Left lung (tissue), 10 donors: Measurements from ENCODE around the gene KIRREL3. TPM values are rescaled to one million over a fixed set of nuclear protein-coding genes. Genes with fewer than 3 reads are reported as not detected.
A peak's percentile ranks its signal among the peaks of the same experiment; 100 is the strongest.

Experiments used
- ATAC-seq: fragments of 200-7000 bp; cut with Tn5 transposase; one replicate; pipeline ENCODE4 v1.9.1; 2020; ENCODE audit warnings: moderate library complexity
- DNase-seq, 4 donors: peaks; one replicate each; pipeline ENCODE4 v3.0.0-alpha.2; 2013 to 2020
- H3K27ac ChIP-seq, 2 donors: fragments of 200-600 bp; sonication (generic) in 1 of 2; one replicate each; pipeline versions ENCODE4 v1.5.0 to v1.8.0; 2020 to 2021
- H3K27me3 ChIP-seq, 2 donors: fragments of 200-600 bp; sonication (generic) in 1 of 2; one replicate each; pipeline versions ENCODE4 v1.5.0 to v1.8.0; 2020 to 2021
- H3K36me3 ChIP-seq, 2 donors: fragments of 200-600 bp; sonication (generic) in 1 of 2; one replicate each; pipeline versions ENCODE4 v1.5.0 to v1.8.0; 2020 to 2021
- H3K4me1 ChIP-seq, 2 donors: fragments of 200-600 bp; one replicate each; pipeline ENCODE4 v1.8.0; 2021
- H3K4me3 ChIP-seq, 2 donors: fragments of 200-600 bp; sonication (generic) in 1 of 2; one replicate each; pipeline versions ENCODE4 v1.5.0 to v1.8.0; 2020 to 2021; ENCODE audit warnings: mild to moderate bottlenecking in 1 of 2
- H3K9me3 ChIP-seq, 2 donors: fragments of 200-600 bp; sonication (generic) in 1 of 2; one replicate each; pipeline versions ENCODE4 v1.5.0 to v1.8.0; 2020 to 2021
- intact Hi-C, 2 donors: fragments of 100-400 bp; cut with DNase I; formaldehyde crosslinking; loops; one replicate each; pipeline versions ENCODE4 v1.11.2 to v1.14.2; 2022
- polyA plus RNA-seq, 6 donors: library from polyadenylated mRNA; unstranded; fragments of 120-200 nt; gene quantifications; one replicate each; pipeline ENCODE4 v1.2.1, GENCODE V29; 2013; ENCODE audit not compliant: insufficient read length in 6 of 6
- total RNA-seq, 2 donors: library from RNA; stranded (reverse); fragmentation: NEBNext Ultra II Directional; extraction: Animal tissue kit (Norgen Biotek cat#: 25700); gene quantifications; one replicate each; pipeline ENCODE4 v1.2.1, GENCODE V29; 2021
- TF ChIP-seq, protein P1 (sequence below), 2 donors: fragments of 200-600 bp; sonication (generic) in 1 of 2; IDR thresholded peaks; one replicate each; pipeline versions ENCODE4 v1.5.0 to v1.8.0; 2021; ENCODE audit warnings: antibody characterized with exemption in 2 of 2
- donor health status: DM: no; HTN: yes; CAD: no.
- donor health status: DM: no; HTN: no; CAD: no.

KIRREL3 gene
- total and polyA plus RNA-seq, 8 donors, result 1.6 to 2.5 (median 2.0) TPM; not detected in 2

DNA sequence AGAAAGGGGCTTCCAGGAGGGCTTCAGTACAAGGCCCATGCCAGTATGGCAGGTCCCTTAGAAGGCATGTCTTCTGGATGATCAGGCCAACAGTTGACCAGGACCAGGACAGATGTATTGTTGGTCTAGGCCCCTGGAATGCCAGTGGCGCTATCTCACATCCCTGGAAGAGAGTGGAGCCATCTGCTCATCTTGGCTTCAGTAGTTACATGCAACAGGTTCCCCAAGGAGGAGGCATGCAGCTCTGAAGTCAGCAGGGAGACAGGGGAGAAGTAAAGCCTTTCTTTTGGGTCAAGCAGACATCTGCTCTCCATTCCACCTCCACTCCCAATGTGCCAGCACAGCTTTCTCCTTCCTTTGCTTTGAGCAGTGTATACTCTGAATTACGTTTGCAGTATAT is 244.1 kb downstream of the KIRREL3 start:
- H3K27me3 ChIP-seq, result no peaks in the 10 kb centered on the region
- DNase-seq, result no peak
- no peak overlapping the region for H3K4me3 ChIP-seq
- H3K4me1 ChIP-seq, result no peaks in the 10 kb centered on the region
- ATAC-seq, result no peak
- H3K27ac ChIP-seq, result no peak overlapping the region
- intact Hi-C loops, result no loop called here
- TF ChIP-seq, protein P1, sequence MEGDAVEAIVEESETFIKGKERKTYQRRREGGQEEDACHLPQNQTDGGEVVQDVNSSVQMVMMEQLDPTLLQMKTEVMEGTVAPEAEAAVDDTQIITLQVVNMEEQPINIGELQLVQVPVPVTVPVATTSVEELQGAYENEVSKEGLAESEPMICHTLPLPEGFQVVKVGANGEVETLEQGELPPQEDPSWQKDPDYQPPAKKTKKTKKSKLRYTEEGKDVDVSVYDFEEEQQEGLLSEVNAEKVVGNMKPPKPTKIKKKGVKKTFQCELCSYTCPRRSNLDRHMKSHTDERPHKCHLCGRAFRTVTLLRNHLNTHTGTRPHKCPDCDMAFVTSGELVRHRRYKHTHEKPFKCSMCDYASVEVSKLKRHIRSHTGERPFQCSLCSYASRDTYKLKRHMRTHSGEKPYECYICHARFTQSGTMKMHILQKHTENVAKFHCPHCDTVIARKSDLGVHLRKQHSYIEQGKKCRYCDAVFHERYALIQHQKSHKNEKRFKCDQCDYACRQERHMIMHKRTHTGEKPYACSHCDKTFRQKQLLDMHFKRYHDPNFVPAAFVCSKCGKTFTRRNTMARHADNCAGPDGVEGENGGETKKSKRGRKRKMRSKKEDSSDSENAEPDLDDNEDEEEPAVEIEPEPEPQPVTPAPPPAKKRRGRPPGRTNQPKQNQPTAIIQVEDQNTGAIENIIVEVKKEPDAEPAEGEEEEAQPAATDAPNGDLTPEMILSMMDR (IDR thresholded peaks at IDR 0.05), result no peak
- no peaks in the 10 kb centered on the region for H3K36me3 ChIP-seq
- H3K9me3 ChIP-seq, result no peaks in the 10 kb centered on the region

DNA sequence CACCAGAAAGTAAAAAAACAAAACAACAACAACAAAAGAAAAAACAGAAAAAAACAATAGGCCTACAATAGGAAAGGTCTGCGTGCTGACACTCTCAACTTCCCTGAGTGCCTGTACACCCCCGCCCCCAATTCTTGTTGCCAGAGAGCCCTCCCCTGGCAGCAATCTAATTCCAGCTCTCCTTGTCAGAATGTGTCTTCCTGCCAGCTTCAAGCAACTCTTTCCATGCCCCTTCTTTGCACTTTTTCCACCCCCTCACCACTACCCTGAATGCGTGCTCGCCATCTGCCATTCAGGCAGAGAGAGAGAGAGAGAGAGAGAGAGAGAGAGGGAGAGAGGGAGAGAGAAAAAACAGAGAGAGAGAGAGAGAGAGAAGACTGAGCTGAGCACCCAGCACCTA is 245.0 kb downstream of the KIRREL3 start:
- no peak for DNase-seq
- H3K9me3 ChIP-seq, result no peaks in the 10 kb centered on the region
- intact Hi-C loops, result no loop called here

DNA sequence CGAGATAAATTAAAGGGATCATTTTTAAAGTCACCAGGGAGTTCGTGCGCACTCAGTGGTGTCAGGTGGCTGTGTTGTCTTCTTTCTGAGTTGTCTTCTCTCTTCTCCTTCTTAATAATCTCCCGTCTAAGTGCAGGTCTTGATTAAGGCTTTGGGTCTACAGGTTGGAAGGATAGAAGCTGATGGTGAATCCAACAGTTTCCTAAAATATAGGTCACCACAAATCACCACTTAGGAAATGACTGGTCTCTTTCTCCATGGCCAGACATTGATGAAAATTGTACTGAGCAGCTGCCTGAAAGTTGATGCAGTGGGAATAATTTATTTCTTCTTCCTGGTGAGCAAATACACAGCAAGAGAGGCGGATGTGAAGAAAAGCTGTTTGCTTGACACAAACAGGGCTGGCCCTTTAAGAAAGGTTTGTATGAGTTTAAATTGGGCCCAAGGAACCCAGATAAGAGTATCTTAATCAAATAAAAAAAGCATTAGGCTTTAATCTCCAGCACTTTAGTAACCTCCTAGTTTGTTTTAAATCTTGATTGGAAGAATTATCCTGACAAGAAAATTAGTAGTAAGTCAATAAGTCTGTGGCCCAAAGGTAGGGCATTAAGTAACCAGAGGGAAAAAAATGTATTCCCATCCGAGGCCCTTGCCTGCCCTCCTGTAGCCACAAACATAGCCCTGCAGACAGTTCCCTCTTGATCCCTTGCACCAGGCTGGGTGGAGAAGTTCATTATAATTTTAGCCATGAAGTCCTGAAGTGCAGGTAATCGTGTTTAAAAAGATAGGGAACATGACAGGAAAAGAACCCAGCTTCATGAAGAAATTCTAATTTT is 245.8 kb downstream of the KIRREL3 start:
- DNase-seq, result no peak
- TF ChIP-seq, protein P1 (IDR thresholded peaks at IDR 0.05), result no peak
- ATAC-seq, result peak; percentile 47
- Histone ChIP-seq H3K4me1 (no peaks in the 10 kb centered on the region), H3K4me3 (no peak overlapping the region), H3K9me3 (no peaks in the 10 kb centered on the region), H3K27me3 (no peaks in the 10 kb centered on the region), H3K36me3 (no peaks in the 10 kb centered on the region), H3K27ac (no peak overlapping the region)
- intact Hi-C loops, result no loop called here

More for the DNA sequence above, 245.0 kb downstream of the KIRREL3 start:
- Histone ChIP-seq H3K4me1 (no peaks in the 10 kb centered on the region), H3K27ac (no peak overlapping the region), H3K36me3 (no peaks in the 10 kb centered on the region), H3K27me3 (no peaks in the 10 kb centered on the region), H3K4me3 (no peak overlapping the region)
- ATAC-seq, result no peak
- TF ChIP-seq, protein P1 (IDR thresholded peaks at IDR 0.05), result no peak

DNA sequence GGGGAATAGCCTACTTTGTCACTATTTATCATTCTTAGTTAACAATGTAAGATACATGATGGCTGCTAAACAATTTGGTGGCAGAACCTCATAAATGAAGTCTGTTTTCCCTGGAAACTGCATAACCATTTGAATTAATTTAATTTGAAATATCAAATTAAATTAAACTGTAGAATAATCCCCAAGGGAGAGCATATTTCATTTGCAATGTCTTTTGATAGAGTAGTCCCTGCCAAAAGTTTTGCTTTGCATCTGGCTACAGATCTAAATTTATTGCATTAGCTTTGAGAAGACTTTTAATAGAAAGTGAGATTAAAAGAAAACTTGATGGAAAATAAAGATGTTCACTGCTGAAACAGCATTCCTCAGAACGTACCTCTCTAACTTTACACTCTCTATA is 246.6 kb downstream of the KIRREL3 start:
- ATAC-seq, result no peak
- Histone ChIP-seq H3K27ac (no peak overlapping the region), H3K27me3 (no peaks in the 10 kb centered on the region), H3K4me3 (no peak overlapping the region), H3K9me3 (no peaks in the 10 kb centered on the region), H3K4me1 (no peaks in the 10 kb centered on the region), H3K36me3 (no peaks in the 10 kb centered on the region)
- TF ChIP-seq, protein P1 (IDR thresholded peaks at IDR 0.05), result no peak
- DNase-seq, result no peak
- intact Hi-C loops, result no loop called here

DNA sequence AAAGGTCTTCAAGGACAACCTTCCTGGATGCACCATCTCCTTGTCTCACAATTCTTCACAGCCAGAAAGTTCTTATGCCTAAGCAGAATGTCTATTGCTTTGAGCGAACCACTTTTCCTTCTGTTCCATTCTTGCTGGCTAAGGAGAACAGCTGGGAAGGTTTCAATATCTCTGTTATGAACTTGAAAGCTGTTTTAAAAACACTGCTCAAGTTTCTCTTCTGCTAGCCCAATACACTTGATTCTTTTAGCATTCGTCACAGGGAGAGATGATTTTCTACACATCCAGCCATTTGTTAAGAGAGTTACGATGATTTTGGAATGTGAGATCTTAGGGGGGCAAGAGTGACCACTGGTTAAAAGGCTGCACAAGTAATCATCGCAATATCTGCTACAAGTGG is 249.3 kb downstream of the KIRREL3 start:
- Histone ChIP-seq H3K36me3 (no peaks in the 10 kb centered on the region), H3K27me3 (no peaks in the 10 kb centered on the region), H3K27ac (no peak overlapping the region), H3K4me1 (no peaks in the 10 kb centered on the region), H3K4me3 (no peak overlapping the region), H3K9me3 (no peaks in the 10 kb centered on the region)
- no peak for ATAC-seq
- TF ChIP-seq, protein P1 (IDR thresholded peaks at IDR 0.05), result no peak
- intact Hi-C loops, result no loop called here
- DNase-seq, result no peak
